GM19193 (cell line): ENCODE data around the gene MUC22.

Experiments used
- POLR2A ChIP-seq: IDR thresholded peaks from 4 replicates; pipeline ENCODE4 v1.6.1; 2011; ENCODE audit not compliant: insufficient read depth, insufficient read length; ENCODE audit errors: extremely low read depth

The MUC22 gene

DNA sequence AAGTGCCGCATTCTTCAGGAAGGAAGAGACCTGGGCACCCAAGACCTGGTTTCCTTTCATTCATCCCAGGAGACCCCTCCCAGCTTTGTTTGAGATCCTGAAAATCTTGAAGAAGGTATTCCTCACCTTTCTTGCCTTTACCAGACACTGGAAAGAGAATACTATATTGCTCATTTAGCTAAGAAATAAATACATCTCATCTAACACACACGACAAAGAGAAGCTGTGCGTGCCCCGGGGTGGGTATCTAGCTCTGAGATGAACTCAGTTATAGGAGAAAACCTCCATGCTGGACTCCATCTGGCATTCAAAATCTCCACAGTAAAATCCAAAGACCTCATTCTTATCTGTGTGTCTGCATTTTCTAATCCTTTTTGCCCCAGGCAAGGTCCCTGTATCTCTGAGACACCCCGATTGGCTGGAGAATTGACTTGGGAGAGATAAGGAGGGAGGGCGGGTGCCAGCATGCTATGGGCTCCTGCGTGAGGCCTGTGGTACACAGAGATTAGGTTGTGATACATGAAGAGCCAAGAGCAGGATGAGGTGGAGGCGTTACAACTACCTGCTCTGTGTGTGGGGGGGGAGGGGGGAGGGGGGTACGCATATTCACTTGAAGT lies 22.0 kb upstream of the MUC22 start:
- TF ChIP-seq POLR2A = no peak

DNA sequence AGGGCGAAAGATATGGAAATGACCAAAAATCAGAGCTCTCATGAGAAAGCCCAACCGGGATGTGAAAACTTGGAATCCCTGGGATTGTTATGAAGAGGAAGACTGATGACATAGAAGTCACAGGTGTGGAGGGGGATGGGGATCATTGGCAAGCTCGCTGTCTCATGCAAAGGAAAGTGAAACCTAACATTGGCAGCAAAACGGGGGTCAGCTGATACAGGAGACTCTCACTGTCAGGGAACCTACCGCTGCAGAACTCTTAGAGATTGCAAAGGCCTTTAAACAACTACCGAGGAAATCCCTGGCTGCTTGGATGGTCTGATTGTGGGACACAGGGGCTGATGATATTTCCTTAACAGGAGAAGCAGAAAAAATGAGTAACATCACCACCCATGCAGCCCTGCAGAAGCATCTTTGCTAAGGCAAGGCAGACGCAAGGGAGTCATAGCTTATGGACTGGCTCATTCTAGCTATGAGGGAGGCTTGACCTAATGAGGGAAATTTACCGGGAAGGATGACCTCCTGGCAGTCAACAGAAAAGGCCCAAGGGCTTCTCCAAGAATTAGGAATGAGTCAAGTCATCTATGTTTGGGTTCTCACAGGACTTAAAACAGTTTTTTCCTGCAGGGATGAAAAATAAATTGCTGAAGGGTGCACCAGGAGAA lies 19.7 kb upstream of the MUC22 start:
- TF ChIP-seq POLR2A = no peak

DNA sequence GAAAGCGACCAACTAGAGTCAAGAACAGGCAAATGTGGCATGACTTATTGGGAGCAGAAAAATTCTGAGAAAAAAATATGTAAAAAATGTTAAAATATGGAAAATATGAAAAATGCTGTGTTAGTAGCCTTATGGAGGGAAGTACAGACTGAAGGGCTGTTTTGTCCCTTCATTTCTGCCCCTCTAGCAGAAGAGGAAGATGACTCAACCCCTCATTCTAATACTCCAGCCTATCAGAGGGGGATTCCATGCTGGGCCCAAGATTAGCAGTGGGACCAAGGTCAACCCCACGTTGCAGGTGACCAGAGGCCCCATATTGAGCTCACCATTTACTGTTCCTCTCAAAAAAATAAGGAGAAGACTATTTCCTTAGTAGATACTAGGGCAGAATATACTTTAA lies 18.4 kb upstream of the MUC22 start:
- no peak for TF ChIP-seq POLR2A

DNA sequence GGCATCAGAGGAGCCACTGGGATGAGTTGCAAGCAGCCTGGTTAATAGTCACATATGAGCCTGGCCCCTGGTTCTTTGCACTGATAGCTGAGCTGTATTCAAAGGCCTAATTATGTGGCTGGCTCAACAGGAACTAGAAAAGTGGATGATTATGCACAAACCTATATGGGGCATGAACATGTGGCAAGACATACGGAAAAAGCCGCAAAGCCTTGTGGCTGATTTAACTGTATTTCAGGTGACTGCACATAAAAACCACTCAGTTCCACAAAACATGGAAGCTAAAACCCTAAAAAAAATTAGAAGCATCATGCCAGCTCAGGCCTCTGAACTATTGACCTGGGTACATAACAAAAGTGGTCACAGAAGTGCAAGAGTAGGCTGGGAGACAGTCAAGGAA lies 13.0 kb upstream of the MUC22 start:
- no peak for TF ChIP-seq POLR2A

DNA sequence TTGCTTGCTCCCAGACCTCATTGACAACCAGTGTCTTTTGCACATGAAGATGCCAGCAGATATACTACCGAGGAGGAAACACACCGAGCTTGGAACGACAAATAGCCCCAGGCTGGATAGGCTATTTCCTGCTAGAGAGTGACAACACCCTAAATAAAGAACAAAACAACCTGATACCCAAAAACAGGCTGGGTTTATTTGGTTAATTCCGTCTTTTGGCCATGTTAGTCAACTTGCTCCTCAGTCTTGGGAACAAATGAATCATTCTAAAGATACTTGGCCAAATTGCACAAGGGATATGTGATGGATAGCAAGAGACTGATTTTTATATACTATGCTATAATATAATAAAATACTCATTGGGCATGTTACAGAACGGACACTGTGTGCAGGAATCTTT lies 11.5 kb upstream of the MUC22 start:
- no peak for TF ChIP-seq POLR2A

DNA sequence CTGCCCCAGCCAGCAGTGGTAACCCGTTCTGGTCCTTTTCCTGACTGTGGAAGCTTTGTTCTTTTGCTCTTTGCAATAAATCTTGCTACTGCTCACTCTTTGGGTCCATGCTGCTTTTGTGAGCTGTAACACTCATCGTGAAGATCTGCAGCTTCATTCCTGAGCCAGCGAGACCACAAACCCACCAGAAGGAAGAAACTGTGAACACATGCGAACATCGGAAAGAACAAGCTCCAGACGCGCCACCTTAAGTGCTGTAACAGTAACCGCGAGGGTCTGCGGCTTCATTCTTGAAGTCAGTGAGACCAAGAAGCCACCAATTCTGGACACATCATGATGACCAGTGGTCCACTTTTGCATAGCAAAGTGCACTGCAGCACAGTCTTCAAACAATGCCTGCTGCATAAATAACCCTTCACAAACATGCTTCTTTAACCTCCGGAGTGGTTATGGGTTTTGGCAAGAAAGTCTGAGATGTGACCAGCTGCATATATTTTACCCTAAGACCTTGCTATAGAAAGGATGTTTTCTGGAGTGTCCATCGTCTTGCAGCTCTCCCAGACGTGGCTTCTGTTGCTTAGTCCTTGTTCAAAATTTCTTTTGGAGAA lies 8.9 kb upstream of the MUC22 start:
- no peak for TF ChIP-seq POLR2A

DNA sequence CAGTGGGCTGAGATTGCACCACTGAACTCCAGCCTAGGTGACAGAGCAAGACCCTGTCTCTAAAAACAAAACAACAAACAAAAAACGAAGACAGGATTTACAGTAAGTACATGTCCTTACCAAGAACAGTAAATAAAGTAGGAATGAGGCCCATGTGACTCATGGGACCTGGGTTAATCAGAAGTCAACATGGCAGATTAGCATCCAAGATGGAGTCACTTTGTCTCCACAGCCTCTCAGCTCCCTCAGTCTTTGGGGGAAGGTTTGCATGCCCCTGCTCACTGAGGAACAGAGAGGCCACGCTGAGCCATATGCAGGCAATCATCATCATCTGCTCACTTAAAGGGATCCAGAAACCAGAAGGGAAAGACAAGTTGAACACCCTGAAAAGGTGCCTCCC lies 7.8 kb upstream of the MUC22 start:
- TF ChIP-seq POLR2A = no peak

DNA sequence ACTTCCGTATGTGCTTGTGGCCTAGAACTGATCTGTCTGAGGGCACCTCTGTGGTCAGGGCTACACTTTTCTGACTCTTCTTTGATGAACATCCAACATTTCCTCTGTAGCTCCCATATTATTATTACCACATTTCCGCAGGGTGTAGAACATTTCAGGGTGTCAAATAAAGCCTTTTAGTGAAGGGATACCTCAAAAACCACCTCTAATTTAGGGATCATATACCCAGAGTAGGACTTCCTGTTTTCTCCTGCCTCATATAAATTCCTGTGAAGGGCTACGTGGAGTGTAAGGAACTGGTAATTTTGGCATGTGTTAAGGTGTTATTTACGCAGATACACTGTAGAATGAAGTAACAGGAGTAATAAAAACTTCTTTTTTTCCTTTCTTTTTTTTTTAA lies 5.5 kb upstream of the MUC22 start:
- no peak for TF ChIP-seq POLR2A

DNA sequence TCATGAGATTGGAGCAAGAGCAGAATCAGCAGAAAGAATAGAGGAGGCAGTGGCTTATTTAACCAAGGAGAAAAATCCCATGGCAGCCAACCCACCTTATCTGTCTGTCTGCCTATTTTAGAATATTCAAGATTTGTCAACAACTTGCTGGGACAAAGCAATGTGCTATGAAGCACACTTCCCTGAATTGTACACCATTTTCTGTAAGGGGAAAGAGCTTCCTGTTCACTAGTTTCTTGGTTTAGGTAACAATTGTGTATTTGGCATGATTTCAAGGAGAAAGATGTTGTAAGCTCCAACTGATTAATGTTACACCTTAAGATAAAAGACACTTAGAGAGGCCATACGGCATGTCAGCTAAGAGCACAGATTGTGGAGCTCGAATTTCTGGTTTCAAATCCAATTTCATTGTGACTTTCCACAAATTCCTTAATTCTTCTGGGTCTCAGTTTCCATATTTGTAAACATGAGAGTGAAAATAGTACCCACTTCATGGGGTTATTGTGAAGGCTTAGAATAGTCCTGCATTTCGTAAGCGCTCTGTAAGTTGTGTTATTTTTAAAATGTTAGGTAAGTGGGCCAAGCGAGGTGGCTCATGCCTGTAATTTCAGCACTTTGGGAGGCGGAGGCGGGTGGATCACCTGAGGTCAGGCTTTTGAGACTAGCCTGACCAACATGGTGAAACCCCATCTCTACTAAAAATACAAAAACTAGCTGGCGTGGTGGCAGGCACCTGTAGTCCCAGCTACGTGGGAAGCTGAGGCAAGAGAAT lies 4.8 kb upstream of the MUC22 start:
- TF ChIP-seq POLR2A = no peak

DNA sequence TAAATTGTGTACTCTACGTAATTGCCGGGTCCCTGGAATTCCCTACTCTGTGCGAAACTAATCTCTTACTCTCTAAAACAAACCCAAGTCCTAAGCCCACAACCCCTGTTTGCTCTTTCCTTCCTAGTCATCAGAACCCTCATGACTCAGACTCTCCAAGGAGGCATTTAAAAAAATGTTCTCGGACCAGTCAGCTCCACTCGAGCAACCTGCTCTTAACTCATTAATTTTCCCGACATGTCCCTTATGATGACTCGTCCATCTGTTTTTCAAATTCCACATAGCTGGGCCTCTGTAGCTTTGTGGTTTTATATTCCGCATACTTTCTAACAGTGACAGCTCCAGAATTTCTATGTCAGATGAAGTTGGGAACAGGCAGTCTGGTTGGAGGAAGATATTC lies 2.6 kb upstream of the MUC22 start:
- no peak for TF ChIP-seq POLR2A

DNA sequence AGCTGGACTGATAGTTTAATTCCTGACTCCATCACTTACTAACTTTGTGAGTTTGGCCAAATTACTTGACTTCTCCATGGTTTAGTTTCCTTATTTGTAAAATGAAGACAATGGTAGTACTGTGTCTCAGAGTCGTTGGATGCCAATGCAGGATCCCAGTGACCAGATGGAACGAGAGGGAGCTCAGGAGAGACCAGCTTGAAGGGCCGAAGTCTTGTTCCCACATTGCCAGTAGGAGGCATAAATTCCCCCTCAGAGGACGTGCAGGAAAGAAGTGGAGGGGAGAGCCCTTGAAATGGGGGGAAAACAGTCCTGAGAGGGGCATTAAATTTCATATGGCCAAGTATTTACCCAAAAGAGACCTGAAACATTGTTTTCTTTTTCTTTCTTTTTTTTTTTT lies 2.1 kb upstream of the MUC22 start:
- no peak for TF ChIP-seq POLR2A

DNA sequence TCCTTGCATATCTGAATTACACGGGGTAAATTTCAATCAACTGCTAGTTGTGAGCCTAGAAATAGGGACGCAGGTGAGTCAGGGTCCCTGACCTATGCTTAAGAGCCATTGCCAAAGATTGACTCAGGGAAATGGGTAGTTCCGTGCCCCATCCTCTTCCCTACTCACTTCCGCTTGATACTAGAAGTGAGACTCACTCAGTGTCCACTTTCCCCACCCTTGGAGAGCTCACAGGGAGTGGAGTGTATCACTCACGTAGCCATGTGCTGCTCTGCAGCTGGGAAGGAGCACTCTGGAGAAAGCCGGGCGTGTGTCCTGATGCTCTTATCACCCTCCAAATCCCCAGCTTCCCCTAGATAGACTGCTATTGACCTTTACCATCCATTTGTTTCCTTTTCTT lies 543 bp upstream of the MUC22 start:
- TF ChIP-seq POLR2A = no peak

DNA sequence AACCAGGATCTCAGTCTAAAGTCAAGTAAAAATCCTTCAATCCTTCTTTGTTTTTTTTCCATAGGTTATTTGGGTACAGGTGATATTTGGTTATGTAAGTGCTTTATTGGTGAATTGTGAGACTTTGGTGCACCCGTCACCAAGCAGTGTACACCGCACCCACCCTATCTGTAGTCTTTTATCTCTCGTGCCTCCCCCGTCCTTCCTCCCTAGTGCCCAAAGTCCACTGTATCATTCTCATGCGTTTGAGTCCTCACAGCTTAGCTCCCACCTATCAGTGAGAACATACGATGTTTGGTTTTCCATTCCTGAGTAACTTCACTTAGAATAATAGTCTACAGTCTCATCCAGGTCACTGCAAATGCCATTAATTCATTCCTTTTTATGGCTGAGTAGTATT lies 879 bp downstream of the MUC22 start:
- TF ChIP-seq POLR2A = no peak

DNA sequence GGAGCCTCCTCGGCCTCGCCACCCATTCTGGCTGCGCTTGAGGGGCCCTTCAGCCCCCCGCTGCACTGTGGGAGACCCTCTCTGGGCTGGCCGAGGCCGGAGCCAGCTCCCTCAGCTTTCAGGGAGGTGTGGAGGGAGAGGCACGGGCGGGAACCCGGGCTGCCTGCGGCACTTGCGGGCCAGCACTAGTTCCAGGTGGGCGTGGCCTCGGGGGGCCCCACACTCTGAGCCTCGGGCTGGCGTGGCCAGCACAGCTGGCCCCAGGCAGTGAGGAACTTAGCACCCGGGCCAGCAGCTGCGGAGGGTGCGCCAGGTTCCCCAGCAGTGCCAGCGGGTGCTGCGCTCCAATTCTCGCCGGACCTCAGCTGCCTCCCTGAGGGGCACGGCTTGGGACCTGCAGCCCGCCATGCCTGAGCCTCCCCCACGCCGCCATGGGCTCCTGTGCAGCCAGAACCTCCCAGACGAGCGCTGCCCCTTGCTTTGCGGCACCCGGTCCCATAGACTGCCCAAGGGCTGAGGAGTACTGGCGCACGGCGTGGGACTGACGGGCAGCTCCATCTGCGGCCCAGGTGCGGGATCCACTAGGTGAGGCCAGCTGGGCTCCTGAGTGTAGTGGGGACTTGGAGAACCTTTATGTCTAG lies 6.5 kb downstream of the MUC22 start:
- TF ChIP-seq POLR2A = no peak

DNA sequence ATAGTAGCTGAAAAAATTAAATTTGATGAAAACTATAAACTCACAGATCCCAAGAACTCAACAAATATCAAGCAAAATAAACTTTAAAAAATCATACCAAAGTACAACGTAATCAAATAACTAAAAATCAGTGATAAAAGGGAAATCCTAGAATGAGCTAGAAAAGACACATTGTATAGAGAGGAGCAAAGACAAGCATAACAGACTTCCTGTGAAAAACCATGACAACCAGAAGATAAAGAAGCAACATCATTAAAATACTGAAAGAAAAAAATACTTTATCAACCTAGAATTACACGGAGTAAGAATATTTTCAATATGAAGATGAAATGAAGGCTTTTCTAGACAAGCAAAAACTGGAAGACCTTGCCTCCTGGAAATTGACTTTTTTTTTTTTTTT lies 9.8 kb downstream of the MUC22 start:
- no peak for TF ChIP-seq POLR2A
